GM23338 (cell line): ENCODE data around the gene PEPD. TPM values are rescaled to one million over a fixed set of nuclear protein-coding genes. Genes with fewer than 3 reads are reported as not detected.

ENCODE experiments used
- ATAC-seq: fragments of 200-7000 bp; cut with Tn5 transposase; 3 replicates; pipeline ENCODE4 v1.9.1; 2020
- DNase-seq: peaks from one replicate; pipeline ENCODE4 v3.0.0-alpha.2; 2015; ENCODE audit warnings: low spot score
- H2AFZ ChIP-seq: fragments of 200-600 bp; sonication (generic); 2 replicates; pipeline ENCODE4 v1.8.0; 2016; ENCODE audit warnings: antibody characterized with exemption, mild to moderate bottlenecking, moderate library complexity
- H3F3A ChIP-seq: fragments of 200-600 bp; sonication (generic); replicated peaks from 2 replicates; pipeline ENCODE4 v1.8.0; 2017; ENCODE audit warnings: antibody characterized with exemption, mixed run types, low read depth
- H3K27ac ChIP-seq: fragments of 200-600 bp; sonication (generic); 2 replicates; pipeline ENCODE4 v1.6.1; 2016; ENCODE audit warnings: low read depth
- H3K27me3 ChIP-seq: fragments of 200-600 bp; sonication (generic); 2 replicates; pipeline ENCODE4 v1.8.0; 2016; ENCODE audit warnings: mild to moderate bottlenecking, mixed run types, moderate library complexity; ENCODE audit not compliant: insufficient read depth
- H3K36me3 ChIP-seq: fragments of 200-600 bp; sonication (generic); 2 replicates; pipeline ENCODE4 v1.8.0; 2016; ENCODE audit warnings: mild to moderate bottlenecking; ENCODE audit not compliant: insufficient read depth
- H3K4me1 ChIP-seq: fragments of 200-600 bp; sonication (generic); 2 replicates; pipeline ENCODE4 v1.8.0; 2016; ENCODE audit warnings: mild to moderate bottlenecking, moderate library complexity; ENCODE audit not compliant: insufficient read depth
- H3K4me2 ChIP-seq: fragments of 200-600 bp; sonication (generic); 2 replicates; pipeline ENCODE4 v1.7.1; 2017; ENCODE audit warnings: mixed run types
- H3K4me3 ChIP-seq: fragments of 200-600 bp; sonication (generic); 2 replicates; pipeline ENCODE4 v1.6.1; 2016; ENCODE audit warnings: mixed run types
- H3K79me2 ChIP-seq: fragments of 200-600 bp; sonication (generic); replicated peaks from 2 replicates; pipeline ENCODE4 v1.8.0; 2017; ENCODE audit warnings: mild to moderate bottlenecking; ENCODE audit not compliant: insufficient read depth
- H3K9me2 ChIP-seq: fragments of 200-600 bp; sonication (generic); 2 replicates; pipeline ENCODE4 v1.8.0; 2017; ENCODE audit not compliant: insufficient read depth
- H4K20me1 ChIP-seq: fragments of 200-600 bp; sonication (generic); replicated peaks from 2 replicates; pipeline ENCODE4 v1.8.0; 2017; ENCODE audit warnings: mild to moderate bottlenecking; ENCODE audit not compliant: insufficient read depth
- H3K27ac Mint-ChIP-seq: 2 replicates; pipeline ENCODE4 v1.8.0; 2020; ENCODE audit warnings: inconsistent platforms, mild to moderate bottlenecking, moderate library complexity, mixed read lengths
- H3K27me3 Mint-ChIP-seq: 3 replicates; pipeline ENCODE4 v1.8.0; 2022; ENCODE audit warnings: low read depth, mild to moderate bottlenecking, moderate library complexity, mixed read lengths, inconsistent platforms; ENCODE audit not compliant: insufficient read depth, poor library complexity
- H3K36me3 Mint-ChIP-seq: 3 replicates; pipeline ENCODE4 v1.8.0; 2021; ENCODE audit warnings: low read depth, mild to moderate bottlenecking, inconsistent platforms, moderate library complexity, mixed read lengths
- H3K4me1 Mint-ChIP-seq: 3 replicates; pipeline ENCODE4 v1.8.0; 2020; ENCODE audit warnings: mild to moderate bottlenecking, inconsistent platforms, mixed read lengths
- H3K4me3 Mint-ChIP-seq: 3 replicates; pipeline ENCODE4 v1.8.0; 2021; ENCODE audit warnings: moderate library complexity, mild to moderate bottlenecking, inconsistent platforms, mixed read lengths
- H3K9me3 Mint-ChIP-seq: 3 replicates; pipeline ENCODE4 v1.8.0; 2020; ENCODE audit warnings: moderate library complexity, mild to moderate bottlenecking, inconsistent platforms, mixed read lengths
- CREB1 ChIP-seq: fragments of 250-450 bp; sonication (Bioruptor Pico); IDR thresholded peaks from 2 replicates; pipeline ENCODE4 v1.5.0; 2020; ENCODE audit warnings: low read depth, mild to moderate bottlenecking, moderate library complexity
- CTCF ChIP-seq, 2 experiments: fragments of 200-600 bp in 1 of 2; sonication (generic) in 1 of 2; conservative IDR thresholded peaks; 2 replicates each; pipeline versions ENCODE4 v1.5.1 to v1.6.1; 2016 to 2017; ENCODE audit warnings: antibody characterized with exemption in 2 of 2, low read depth in 2 of 2, mild to moderate bottlenecking in 2 of 2, moderate library complexity in 1 of 2
- EZH2 ChIP-seq: fragments of 200-600 bp; sonication (generic); IDR thresholded peaks from one replicate; pipeline ENCODE4 v1.8.0; 2017; ENCODE audit warnings: antibody characterized with exemption, mild to moderate bottlenecking, low read depth; ENCODE audit not compliant: unreplicated experiment
- EZH2phosphoT487 ChIP-seq: fragments of 200-600 bp; sonication (generic); IDR thresholded peaks from one replicate; pipeline ENCODE4 v1.8.1; 2018; ENCODE audit warnings: antibody characterized with exemption; ENCODE audit not compliant: unreplicated experiment
- JUNB ChIP-seq: IDR thresholded peaks from one replicate; pipeline ENCODE4 v1.6.1; 2016; ENCODE audit warnings: antibody characterized with exemption; ENCODE audit not compliant: unreplicated experiment
- NANOG ChIP-seq: IDR thresholded peaks from 2 replicates; pipeline ENCODE4 v1.6.1; 2016; ENCODE audit warnings: antibody characterized with exemption, borderline replicate concordance
- POLR2AphosphoS5 ChIP-seq: IDR thresholded peaks from 2 replicates; pipeline ENCODE4 v1.6.1; 2016; ENCODE audit warnings: antibody characterized with exemption, low read depth
- STAT1 ChIP-seq: IDR thresholded peaks from one replicate; pipeline ENCODE4 v1.6.1; 2016; ENCODE audit warnings: antibody characterized with exemption; ENCODE audit not compliant: unreplicated experiment
- ZNF114 ChIP-seq: fragments of 250-450 bp; sonication (Bioruptor Pico); IDR thresholded peaks from 2 replicates; pipeline ENCODE4 v1.5.0; 2020; ENCODE audit warnings: mild to moderate bottlenecking, moderate library complexity
- ZNF331 ChIP-seq: fragments of 250-450 bp; sonication (Bioruptor Pico); IDR thresholded peaks from 2 replicates; pipeline ENCODE4 v1.5.0; 2020; ENCODE audit warnings: low read depth, mild to moderate bottlenecking, moderate library complexity
- polyA plus RNA-seq: library from polyadenylated mRNA; unstranded; fragments of >200 nt; fragmentation: Nextera tagmentation; extraction: Ambion mirVana; gene quantifications from 2 replicates; pipeline ENCODE4 v1.2.1, GENCODE V29; 2016
- total RNA-seq: library from RNA; depleted of rRNA; stranded (reverse); fragments of >200 nt; shearing (Covaris generic); gene quantifications from 2 replicates; pipeline ENCODE4 v1.2.3, GENCODE V29; 2014
- TF ChIP-seq, protein P1 (sequence below): IDR thresholded peaks from one replicate; pipeline ENCODE4 v1.6.1; 2018; ENCODE audit warnings: antibody characterized with exemption; ENCODE audit not compliant: unreplicated experiment
- TF ChIP-seq, protein P2 (sequence below): fragments of 250-450 bp; sonication (Bioruptor Pico); IDR thresholded peaks from 2 replicates; pipeline ENCODE4 v1.5.0; 2020; ENCODE audit warnings: mild to moderate bottlenecking, moderate library complexity
- TF ChIP-seq, protein P3 (sequence below): IDR thresholded peaks from 2 replicates; pipeline ENCODE4 v1.6.1; 2016; ENCODE audit warnings: antibody characterized with exemption

Gene PEPD
- total and polyA plus RNA-seq, 2 experiments from 2014 or later = 81.7 to 89.2 TPM

DNA sequence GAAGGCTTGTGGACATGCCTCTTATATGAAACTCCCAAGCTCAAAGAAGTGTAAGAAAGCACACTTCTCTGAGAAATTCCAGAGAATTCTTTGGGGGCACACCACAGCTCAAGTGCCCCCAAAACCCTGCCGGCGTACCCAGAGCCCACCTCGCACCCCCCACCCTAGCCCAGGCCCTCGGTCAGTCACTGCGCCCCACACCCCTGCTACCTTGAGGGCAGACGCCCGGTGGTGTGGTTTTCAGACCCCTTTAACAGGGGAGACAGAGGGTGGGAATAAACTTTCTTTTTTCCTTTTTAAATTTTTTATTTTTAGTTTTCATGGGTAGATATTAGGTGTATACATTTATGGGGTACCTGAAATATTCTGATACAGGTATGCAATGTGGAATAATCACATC, 29.5 kb downstream of the PEPD start:
- H3K9me2 ChIP-seq = no peaks in the 10 kb centered on the region
- no peak overlapping the region for H2AFZ ChIP-seq
- H3K27me3 ChIP-seq = no peaks in the 10 kb centered on the region
- no peak overlapping the region for H3K27ac Mint-ChIP-seq
- no peak overlapping the region for H3K4me3 ChIP-seq
- no peak overlapping the region for H3K4me3 Mint-ChIP-seq
- H3K4me1 ChIP-seq = no peaks in the 10 kb centered on the region
- DNase-seq (no peak), ATAC-seq (no peak)
- TF ChIP-seq JUNB (no peak), STAT1 (no peak), EZH2phosphoT487 (no peak), CTCF (conservative IDR thresholded peaks at IDR 0.05; ENCODE audit: low read depth in 2 of 2) (no peak), CREB1 (CRISPR knock-in tag) (no peak), EZH2 (no peak), ZNF331 (CRISPR knock-in tag) (no peak), NANOG (no peak), ZNF114 (no peak), POLR2AphosphoS5 (no peak)
- TF ChIP-seq, protein P1, sequence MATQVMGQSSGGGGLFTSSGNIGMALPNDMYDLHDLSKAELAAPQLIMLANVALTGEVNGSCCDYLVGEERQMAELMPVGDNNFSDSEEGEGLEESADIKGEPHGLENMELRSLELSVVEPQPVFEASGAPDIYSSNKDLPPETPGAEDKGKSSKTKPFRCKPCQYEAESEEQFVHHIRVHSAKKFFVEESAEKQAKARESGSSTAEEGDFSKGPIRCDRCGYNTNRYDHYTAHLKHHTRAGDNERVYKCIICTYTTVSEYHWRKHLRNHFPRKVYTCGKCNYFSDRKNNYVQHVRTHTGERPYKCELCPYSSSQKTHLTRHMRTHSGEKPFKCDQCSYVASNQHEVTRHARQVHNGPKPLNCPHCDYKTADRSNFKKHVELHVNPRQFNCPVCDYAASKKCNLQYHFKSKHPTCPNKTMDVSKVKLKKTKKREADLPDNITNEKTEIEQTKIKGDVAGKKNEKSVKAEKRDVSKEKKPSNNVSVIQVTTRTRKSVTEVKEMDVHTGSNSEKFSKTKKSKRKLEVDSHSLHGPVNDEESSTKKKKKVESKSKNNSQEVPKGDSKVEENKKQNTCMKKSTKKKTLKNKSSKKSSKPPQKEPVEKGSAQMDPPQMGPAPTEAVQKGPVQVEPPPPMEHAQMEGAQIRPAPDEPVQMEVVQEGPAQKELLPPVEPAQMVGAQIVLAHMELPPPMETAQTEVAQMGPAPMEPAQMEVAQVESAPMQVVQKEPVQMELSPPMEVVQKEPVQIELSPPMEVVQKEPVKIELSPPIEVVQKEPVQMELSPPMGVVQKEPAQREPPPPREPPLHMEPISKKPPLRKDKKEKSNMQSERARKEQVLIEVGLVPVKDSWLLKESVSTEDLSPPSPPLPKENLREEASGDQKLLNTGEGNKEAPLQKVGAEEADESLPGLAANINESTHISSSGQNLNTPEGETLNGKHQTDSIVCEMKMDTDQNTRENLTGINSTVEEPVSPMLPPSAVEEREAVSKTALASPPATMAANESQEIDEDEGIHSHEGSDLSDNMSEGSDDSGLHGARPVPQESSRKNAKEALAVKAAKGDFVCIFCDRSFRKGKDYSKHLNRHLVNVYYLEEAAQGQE = no peak
- TF ChIP-seq, protein P2, sequence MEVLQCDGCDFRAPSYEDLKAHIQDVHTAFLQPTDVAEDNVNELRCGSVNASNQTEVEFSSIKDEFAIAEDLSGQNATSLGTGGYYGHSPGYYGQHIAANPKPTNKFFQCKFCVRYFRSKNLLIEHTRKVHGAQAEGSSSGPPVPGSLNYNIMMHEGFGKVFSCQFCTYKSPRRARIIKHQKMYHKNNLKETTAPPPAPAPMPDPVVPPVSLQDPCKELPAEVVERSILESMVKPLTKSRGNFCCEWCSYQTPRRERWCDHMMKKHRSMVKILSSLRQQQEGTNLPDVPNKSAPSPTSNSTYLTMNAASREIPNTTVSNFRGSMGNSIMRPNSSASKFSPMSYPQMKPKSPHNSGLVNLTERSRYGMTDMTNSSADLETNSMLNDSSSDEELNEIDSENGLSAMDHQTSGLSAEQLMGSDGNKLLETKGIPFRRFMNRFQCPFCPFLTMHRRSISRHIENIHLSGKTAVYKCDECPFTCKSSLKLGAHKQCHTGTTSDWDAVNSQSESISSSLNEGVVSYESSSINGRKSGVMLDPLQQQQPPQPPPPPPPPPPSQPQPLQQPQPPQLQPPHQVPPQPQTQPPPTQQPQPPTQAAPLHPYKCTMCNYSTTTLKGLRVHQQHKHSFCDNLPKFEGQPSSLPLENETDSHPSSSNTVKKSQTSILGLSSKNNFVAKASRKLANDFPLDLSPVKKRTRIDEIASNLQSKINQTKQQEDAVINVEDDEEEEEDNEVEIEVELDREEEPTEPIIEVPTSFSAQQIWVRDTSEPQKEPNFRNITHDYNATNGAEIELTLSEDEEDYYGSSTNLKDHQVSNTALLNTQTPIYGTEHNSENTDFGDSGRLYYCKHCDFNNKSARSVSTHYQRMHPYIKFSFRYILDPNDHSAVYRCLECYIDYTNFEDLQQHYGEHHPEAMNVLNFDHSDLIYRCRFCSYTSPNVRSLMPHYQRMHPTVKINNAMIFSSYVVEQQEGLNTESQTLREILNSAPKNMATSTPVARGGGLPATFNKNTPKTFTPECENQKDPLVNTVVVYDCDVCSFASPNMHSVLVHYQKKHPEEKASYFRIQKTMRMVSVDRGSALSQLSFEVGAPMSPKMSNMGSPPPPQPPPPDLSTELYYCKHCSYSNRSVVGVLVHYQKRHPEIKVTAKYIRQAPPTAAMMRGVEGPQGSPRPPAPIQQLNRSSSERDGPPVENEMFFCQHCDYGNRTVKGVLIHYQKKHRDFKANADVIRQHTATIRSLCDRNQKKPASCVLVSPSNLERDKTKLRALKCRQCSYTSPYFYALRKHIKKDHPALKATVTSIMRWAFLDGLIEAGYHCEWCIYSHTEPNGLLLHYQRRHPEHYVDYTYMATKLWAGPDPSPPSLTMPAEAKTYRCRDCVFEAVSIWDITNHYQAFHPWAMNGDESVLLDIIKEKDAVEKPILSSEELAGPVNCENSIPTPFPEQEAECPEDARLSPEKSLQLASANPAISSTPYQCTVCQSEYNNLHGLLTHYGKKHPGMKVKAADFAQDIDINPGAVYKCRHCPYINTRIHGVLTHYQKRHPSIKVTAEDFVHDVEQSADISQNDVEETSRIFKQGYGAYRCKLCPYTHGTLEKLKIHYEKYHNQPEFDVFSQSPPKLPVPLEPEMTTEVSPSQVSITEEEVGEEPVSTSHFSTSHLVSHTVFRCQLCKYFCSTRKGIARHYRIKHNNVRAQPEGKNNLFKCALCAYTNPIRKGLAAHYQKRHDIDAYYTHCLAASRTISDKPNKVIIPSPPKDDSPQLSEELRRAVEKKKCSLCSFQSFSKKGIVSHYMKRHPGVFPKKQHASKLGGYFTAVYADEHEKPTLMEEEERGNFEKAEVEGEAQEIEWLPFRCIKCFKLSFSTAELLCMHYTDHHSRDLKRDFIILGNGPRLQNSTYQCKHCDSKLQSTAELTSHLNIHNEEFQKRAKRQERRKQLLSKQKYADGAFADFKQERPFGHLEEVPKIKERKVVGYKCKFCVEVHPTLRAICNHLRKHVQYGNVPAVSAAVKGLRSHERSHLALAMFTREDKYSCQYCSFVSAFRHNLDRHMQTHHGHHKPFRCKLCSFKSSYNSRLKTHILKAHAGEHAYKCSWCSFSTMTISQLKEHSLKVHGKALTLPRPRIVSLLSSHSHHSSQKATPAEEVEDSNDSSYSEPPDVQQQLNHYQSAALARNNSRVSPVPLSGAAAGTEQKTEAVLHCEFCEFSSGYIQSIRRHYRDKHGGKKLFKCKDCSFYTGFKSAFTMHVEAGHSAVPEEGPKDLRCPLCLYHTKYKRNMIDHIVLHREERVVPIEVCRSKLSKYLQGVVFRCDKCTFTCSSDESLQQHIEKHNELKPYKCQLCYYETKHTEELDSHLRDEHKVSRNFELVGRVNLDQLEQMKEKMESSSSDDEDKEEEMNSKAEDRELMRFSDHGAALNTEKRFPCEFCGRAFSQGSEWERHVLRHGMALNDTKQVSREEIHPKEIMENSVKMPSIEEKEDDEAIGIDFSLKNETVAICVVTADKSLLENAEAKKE (CRISPR knock-in tag) = no peak
- TF ChIP-seq, protein P3, sequence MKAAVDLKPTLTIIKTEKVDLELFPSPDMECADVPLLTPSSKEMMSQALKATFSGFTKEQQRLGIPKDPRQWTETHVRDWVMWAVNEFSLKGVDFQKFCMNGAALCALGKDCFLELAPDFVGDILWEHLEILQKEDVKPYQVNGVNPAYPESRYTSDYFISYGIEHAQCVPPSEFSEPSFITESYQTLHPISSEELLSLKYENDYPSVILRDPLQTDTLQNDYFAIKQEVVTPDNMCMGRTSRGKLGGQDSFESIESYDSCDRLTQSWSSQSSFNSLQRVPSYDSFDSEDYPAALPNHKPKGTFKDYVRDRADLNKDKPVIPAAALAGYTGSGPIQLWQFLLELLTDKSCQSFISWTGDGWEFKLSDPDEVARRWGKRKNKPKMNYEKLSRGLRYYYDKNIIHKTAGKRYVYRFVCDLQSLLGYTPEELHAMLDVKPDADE = no peak
- H3K36me3 Mint-ChIP-seq = peaks cover 11% of the 10 kb centered on the region; the same call in 2 of the 3 replicates
- H3K27ac ChIP-seq = no peak overlapping the region
- no peaks in the 10 kb centered on the region for H3K79me2 ChIP-seq
- no peaks in the 10 kb centered on the region for H3K4me1 Mint-ChIP-seq
- no peak overlapping the region for H3K4me2 ChIP-seq
- H3K36me3 ChIP-seq = no peaks in the 10 kb centered on the region
- no peaks in the 10 kb centered on the region for H3F3A ChIP-seq
- H4K20me1 ChIP-seq = no peaks in the 10 kb centered on the region; the same call in 1 of the 2 replicates
- no peaks in the 10 kb centered on the region for H3K9me3 Mint-ChIP-seq
- peaks cover 3% of the 10 kb centered on the region for H3K27me3 Mint-ChIP-seq
